MCF 10A (cell line): ENCODE results near the gene ZNF236. TPM values are rescaled to one million over a fixed set of nuclear protein-coding genes. Genes with fewer than 3 reads are reported as not detected.

Source experiments
- BruUV-seq: library from RNA; stranded (reverse); fragments of 400-500 nt; replicated peaks from 2 replicates; lab custom pipeline; 2021; lab: Mats Ljungman, UMichigan
- CTCF ChIA-PET: fragments of 300-600 bp; sonication (Branson Sonifier 250); formaldehyde crosslinking; extraction: SDS; loops from one replicate; lab custom pipeline; 2021; ENCODE audit warnings: antibody characterized with exemption, inconsistent platforms; lab: Yijun Ruan, JAX
- POLR2A ChIA-PET: fragments of 300-600, 350-650 bp; sonication (Branson Sonifier 250); formaldehyde crosslinking; extraction: SDS; loops from one replicate; lab custom pipeline; 2020; ENCODE audit warnings: antibody characterized with exemption, inconsistent platforms; lab: Yijun Ruan, JAX
- DNase-seq: peaks from one replicate; pipeline ENCODE4 v3.0.0-alpha.2; 2018; ENCODE audit not compliant: unreplicated experiment
- H3K27ac Mint-ChIP-seq: one replicate; pipeline ENCODE4 v1.8.0; 2022; ENCODE audit warnings: mild to moderate bottlenecking, low read depth, mixed read lengths; ENCODE audit not compliant: unreplicated experiment
- H3K27me3 Mint-ChIP-seq: one replicate; pipeline ENCODE4 v1.8.0; 2022; ENCODE audit warnings: mixed read lengths; ENCODE audit not compliant: insufficient read depth, unreplicated experiment
- H3K36me3 Mint-ChIP-seq: one replicate; pipeline ENCODE4 v1.8.0; 2022; ENCODE audit warnings: mild to moderate bottlenecking, moderate library complexity, mixed read lengths; ENCODE audit not compliant: insufficient read depth, unreplicated experiment
- H3K4me1 Mint-ChIP-seq: one replicate; pipeline ENCODE4 v1.8.0; 2022; ENCODE audit warnings: mixed read lengths; ENCODE audit not compliant: insufficient read depth, unreplicated experiment
- H3K4me3 Mint-ChIP-seq: one replicate; pipeline ENCODE4 v1.8.0; 2022; ENCODE audit warnings: mild to moderate bottlenecking, moderate library complexity, mixed read lengths; ENCODE audit not compliant: unreplicated experiment
- H3K9me3 Mint-ChIP-seq: one replicate; pipeline ENCODE4 v1.8.0; 2022; ENCODE audit warnings: mixed read lengths; ENCODE audit not compliant: unreplicated experiment
- intact Hi-C: fragments of 100-400 bp; cut with micrococcal nuclease; formaldehyde crosslinking; loops from 2 replicates; pipeline ENCODE4 v1.14.1; 2022
- total RNA-seq: library from RNA; stranded (reverse); gene quantifications from 2 replicates; pipeline ENCODE4 v1.2.3, GENCODE V29; 2022
- TF ChIP-seq, protein P1 (sequence below): fragments of 200-600 bp; IDR thresholded peaks from one replicate; pipeline ENCODE4 v1.8.0; 2022; ENCODE audit warnings: antibody characterized with exemption, mild to moderate bottlenecking; ENCODE audit not compliant: unreplicated experiment

Gene ZNF236
- total RNA-seq, 1 experiment from 2014 or later: 15.3 TPM

DNA sequence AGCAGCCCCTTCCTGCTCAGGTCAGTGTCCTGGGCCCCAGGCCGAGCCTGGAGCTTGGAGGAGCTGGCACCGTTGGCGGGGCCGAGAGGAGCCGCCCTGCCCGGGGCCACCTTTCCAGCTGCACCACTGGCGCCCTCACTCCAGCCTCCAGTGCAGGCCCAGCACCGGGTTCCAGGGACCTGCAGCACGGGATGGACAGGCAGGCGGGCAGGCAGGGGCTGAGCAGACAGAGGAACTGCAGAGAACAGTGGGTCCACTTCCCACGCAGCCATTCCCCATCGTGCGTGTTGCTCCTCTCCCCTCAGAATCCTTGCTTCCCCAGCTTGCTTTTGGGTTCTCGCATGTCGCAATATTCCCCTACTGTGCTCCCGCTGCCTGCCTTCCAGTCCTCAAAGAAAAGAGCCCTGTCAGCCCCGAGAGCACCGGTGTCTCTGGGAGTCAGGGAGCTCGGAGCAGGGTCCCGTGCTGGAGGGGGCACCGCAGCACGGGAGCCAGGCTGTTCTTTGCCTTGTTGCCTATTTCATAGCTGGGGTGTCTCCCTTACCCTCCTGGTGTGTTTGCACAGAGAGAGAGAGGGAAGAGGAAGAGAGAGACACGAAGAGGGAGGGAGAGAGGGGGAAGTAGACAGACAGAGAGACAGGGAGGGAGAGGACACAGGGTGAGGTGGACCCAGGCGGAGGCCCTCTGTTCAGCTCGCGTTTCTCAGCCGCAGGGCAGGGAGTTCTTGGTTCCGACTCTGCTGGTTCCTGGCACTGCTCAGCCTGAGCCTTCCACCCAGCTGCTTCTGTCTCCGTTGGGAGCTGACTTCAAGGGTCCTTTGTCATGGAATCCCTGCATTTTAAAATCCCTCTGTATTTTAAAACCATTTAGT lies 184.2 kb downstream of the ZNF236 start:
- H3K4me3 Mint-ChIP-seq: no peak overlapping the region
- no TSS peak for BruUV-seq
- H3K4me1 Mint-ChIP-seq: no peaks in the 10 kb centered on the region
- intact Hi-C loops: loop anchor here (10.0 kb wide), 1 partner anchor 468 kb away; no protein-coding TSS in a partner anchor
- H3K9me3 Mint-ChIP-seq: no peaks in the 10 kb centered on the region
- H3K27me3 Mint-ChIP-seq: no peaks in the 10 kb centered on the region
- peaks cover 6% of the 10 kb centered on the region for H3K36me3 Mint-ChIP-seq
- TF ChIP-seq, protein P1, sequence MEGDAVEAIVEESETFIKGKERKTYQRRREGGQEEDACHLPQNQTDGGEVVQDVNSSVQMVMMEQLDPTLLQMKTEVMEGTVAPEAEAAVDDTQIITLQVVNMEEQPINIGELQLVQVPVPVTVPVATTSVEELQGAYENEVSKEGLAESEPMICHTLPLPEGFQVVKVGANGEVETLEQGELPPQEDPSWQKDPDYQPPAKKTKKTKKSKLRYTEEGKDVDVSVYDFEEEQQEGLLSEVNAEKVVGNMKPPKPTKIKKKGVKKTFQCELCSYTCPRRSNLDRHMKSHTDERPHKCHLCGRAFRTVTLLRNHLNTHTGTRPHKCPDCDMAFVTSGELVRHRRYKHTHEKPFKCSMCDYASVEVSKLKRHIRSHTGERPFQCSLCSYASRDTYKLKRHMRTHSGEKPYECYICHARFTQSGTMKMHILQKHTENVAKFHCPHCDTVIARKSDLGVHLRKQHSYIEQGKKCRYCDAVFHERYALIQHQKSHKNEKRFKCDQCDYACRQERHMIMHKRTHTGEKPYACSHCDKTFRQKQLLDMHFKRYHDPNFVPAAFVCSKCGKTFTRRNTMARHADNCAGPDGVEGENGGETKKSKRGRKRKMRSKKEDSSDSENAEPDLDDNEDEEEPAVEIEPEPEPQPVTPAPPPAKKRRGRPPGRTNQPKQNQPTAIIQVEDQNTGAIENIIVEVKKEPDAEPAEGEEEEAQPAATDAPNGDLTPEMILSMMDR: no peak
- no peak overlapping the region for H3K27ac Mint-ChIP-seq
- ChIA-PET CTCF (interaction anchor here (0.6 to 5.4 kb wide), 4 partner anchors 132 to 699 kb away, joined by 3 to 55 read pairs (median 4); no protein-coding TSS in a partner anchor), POLR2A (no interaction called here)
- DNase-seq: no peak

DNA sequence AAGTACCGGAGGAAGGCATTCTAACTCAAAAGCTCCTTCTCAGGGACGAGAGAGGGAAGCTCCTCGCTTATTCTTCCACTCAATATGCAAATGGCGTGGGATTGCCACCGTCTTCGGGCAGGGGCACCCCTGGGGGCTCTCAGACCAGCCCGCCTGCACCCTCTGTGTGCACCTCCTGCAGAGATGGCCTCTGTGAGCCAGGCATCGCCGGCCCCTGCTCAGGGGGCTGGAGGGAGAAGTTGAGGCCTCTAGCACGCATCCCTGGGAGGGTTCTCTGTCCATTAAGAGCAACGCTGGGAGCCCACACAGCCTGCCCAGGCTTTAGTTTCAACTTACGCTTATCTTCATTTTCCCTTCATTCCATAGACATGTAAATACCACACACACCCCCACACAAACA lies 184.9 kb downstream of the ZNF236 start:
- ChIA-PET POLR2A (no interaction called here), CTCF (interaction anchor here (0.6 to 5.4 kb wide), 2 partner anchors 204 to 657 kb away, joined by 3 to 55 read pairs; no protein-coding TSS in a partner anchor)
- intact Hi-C loops: loop anchor here (10.0 kb wide), 1 partner anchor 468 kb away; no protein-coding TSS in a partner anchor
- Mint-ChIP-seq H3K36me3 (peaks cover 6% of the 10 kb centered on the region), H3K27me3 (no peaks in the 10 kb centered on the region), H3K4me1 (no peaks in the 10 kb centered on the region), H3K27ac (no peak overlapping the region), H3K4me3 (no peak overlapping the region), H3K9me3 (no peaks in the 10 kb centered on the region)
- no TSS peak for BruUV-seq
- TF ChIP-seq, protein P1: no peak
- DNase-seq: no peak

DNA sequence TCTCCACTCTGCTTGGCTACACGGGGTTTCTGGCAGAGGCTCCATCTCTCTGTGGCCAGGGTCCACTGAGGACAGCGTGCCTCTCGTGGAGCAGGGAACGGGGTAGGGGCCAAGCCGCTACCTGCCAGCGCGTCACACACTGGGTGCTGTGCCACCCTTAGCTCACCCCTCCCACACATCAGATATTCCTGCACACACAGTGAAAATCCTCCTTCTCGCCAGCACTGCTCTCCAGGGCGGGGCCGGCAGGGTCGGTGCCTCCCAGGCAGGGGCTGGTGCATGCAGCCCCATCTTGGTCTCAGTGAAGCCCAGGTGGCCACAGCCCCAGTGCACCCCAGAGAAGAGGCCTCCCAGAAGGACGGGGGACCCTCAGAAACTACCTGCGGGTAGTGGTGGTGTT lies 185.6 kb downstream of the ZNF236 start:
- no peaks in the 10 kb centered on the region for H3K9me3 Mint-ChIP-seq
- POLR2A ChIA-PET: no interaction called here
- intact Hi-C loops: loop anchor here (10.0 kb wide), 1 partner anchor 467 kb away; no protein-coding TSS in a partner anchor
- peaks cover 6% of the 10 kb centered on the region for H3K36me3 Mint-ChIP-seq
- DNase-seq: no peak
- H3K4me3 Mint-ChIP-seq: no peak overlapping the region
- no peaks in the 10 kb centered on the region for H3K27me3 Mint-ChIP-seq
- H3K4me1 Mint-ChIP-seq: no peaks in the 10 kb centered on the region
- TF ChIP-seq, protein P1: no peak
- BruUV-seq: no TSS peak
- H3K27ac Mint-ChIP-seq: no peak overlapping the region
- CTCF ChIA-PET: no interaction called here

DNA sequence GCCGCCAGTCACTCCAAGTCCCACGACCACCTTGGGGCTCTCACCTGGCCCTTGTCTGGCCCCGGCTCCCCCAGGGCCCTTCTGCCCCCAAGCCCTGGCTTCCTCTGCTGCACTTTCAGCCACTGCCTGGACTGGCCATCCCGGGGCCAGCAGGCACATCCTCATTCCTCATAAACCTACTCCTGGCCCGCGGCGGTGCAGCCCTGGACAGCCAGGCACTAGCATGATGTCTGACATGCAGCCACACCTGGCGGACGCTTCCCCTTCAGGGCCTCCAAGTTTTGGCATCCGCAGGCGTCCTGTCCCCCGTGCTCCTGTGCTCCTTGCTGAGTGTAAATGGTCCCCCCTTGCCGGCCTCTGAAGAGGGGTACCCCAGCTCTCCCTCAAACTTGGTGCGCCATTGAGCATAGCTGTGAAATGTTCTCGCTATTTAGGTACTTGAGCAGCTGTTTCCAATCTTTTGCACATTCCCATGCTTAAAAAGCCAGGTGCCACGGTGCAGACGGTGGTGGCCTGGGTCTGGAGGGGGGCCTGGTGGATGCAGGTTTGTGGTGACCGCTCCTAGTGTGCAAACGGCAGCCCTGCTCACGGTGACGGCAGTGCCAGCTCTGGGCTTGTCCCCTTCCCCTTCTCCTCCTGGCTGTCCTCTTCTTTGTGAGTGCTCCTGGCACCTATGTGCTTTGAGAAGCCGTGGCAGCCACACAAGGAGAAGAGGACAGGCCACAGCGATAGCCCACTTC lies 186.4 kb downstream of the ZNF236 start:
- no TSS peak for BruUV-seq
- Mint-ChIP-seq H3K27ac (no peak overlapping the region), H3K36me3 (peaks cover 6% of the 10 kb centered on the region), H3K9me3 (no peaks in the 10 kb centered on the region), H3K4me3 (no peak overlapping the region), H3K27me3 (no peaks in the 10 kb centered on the region), H3K4me1 (no peaks in the 10 kb centered on the region)
- no peak for DNase-seq
- ChIA-PET CTCF (interaction anchor here (1.4 kb wide), 2 partner anchors 8 to 203 kb away, joined by 5 to 12 read pairs; no protein-coding TSS in a partner anchor), POLR2A (no interaction called here)
- intact Hi-C loops: loop anchor here (10.0 kb wide), 1 partner anchor 466 kb away; no protein-coding TSS in a partner anchor
- TF ChIP-seq, protein P1: no peak
